DND-41 (cell line): ENCODE results near the gene PIK3C3.

Source experiments
- ATAC-seq: fragments of 200-7000 bp; cut with Tn5 transposase; 3 replicates; pipeline ENCODE4 v1.9.1; 2021; ENCODE audit warnings: low read depth; ENCODE audit not compliant: insufficient read depth
- DNase-seq: peaks from one replicate; pipeline ENCODE4 v3.0.0-alpha.2; 2020
- H2AFZ ChIP-seq: 2 replicates; pipeline ENCODE4 v1.6.0; 2012; ENCODE audit warnings: low read depth, low read length
- H3K27ac ChIP-seq: 2 replicates; pipeline ENCODE4 v1.5.1; 2012; ENCODE audit warnings: low read length, inconsistent platforms
- H3K27me3 ChIP-seq: fragments of 200-600 bp; sonication (generic); 2 replicates; pipeline ENCODE4 v1.6.0; 2012; ENCODE audit warnings: low read length, mild to moderate bottlenecking, inconsistent platforms; ENCODE audit not compliant: insufficient read depth, poor library complexity
- H3K36me3 ChIP-seq: 2 replicates; pipeline ENCODE4 v1.5.1; 2012; ENCODE audit warnings: low read length, inconsistent platforms; ENCODE audit not compliant: insufficient read depth
- H3K4me1 ChIP-seq: 2 replicates; pipeline ENCODE4 v1.5.1; 2012; ENCODE audit warnings: mild to moderate bottlenecking, low read length; ENCODE audit not compliant: insufficient read depth
- H3K4me2 ChIP-seq: 2 replicates; pipeline ENCODE4 v1.6.0; 2012; ENCODE audit warnings: mild to moderate bottlenecking, moderate library complexity, low read length, inconsistent platforms; ENCODE audit not compliant: insufficient read depth
- H3K4me3 ChIP-seq, 2 experiments: fragments of 200-600 bp in 1 of 2; shearing (Covaris generic) in 1 of 2; 2 replicates each; pipeline ENCODE4 v1.5.1; 2012 to 2016; ENCODE audit warnings: inconsistent platforms in 2 of 2, low read length in 2 of 2, mild to moderate bottlenecking in 2 of 2, low read depth in 1 of 2, moderate library complexity in 1 of 2
- H3K79me2 ChIP-seq: 2 replicates; pipeline ENCODE4 v1.6.0; 2012; ENCODE audit warnings: low read length, inconsistent platforms; ENCODE audit not compliant: insufficient read depth
- H3K9ac ChIP-seq: 2 replicates; pipeline ENCODE4 v1.6.0; 2012; ENCODE audit warnings: low read depth, mild to moderate bottlenecking, inconsistent platforms, low read length, moderate library complexity
- H3K9me3 ChIP-seq: 2 replicates; pipeline ENCODE4 v1.5.1; 2012; ENCODE audit warnings: low read length, moderate library complexity, mild to moderate bottlenecking, inconsistent platforms; ENCODE audit not compliant: insufficient read depth, severe bottlenecking
- H4K20me1 ChIP-seq: 2 replicates; pipeline ENCODE4 v1.6.0; 2012; ENCODE audit warnings: low read length; ENCODE audit not compliant: insufficient read depth
- CTCF ChIP-seq: IDR thresholded peaks from 2 replicates; pipeline ENCODE4 v1.5.1; 2012; ENCODE audit warnings: borderline replicate concordance, low read length, moderate library complexity, mild to moderate bottlenecking; ENCODE audit not compliant: poor library complexity, severe bottlenecking; ENCODE audit errors: extremely low read depth
- EZH2 ChIP-seq: IDR thresholded peaks from 3 replicates; pipeline ENCODE4 v1.6.1; 2012; ENCODE audit warnings: borderline replicate concordance, low read depth, mild to moderate bottlenecking, moderate library complexity, low read length, inconsistent platforms; ENCODE audit not compliant: severe bottlenecking

PIK3C3 gene

GRCh38 chr18:42018831-42019230 lies 63.8 kb downstream of the PIK3C3 start:
- Histone ChIP-seq H3K4me1 (no peaks in the 10 kb centered on the region), H3K27me3 (no peaks in the 10 kb centered on the region), H3K4me2 (no peak overlapping the region), H4K20me1 (no peaks in the 10 kb centered on the region), H3K27ac (no peak overlapping the region), H2AFZ (no peak overlapping the region), H3K36me3 (peaks cover 30% of the 10 kb centered on the region), H3K4me3 (no peak overlapping the region), H3K9ac (no peak overlapping the region), H3K79me2 (no peaks in the 10 kb centered on the region), H3K9me3 (no peaks in the 10 kb centered on the region)
- TF ChIP-seq CTCF (no peak), EZH2 (no peak)
- no peak for DNase-seq
- no peak for ATAC-seq

- Histone ChIP-seq H3K79me2 (no peaks in the 10 kb centered on the region), H3K27me3 (no peaks in the 10 kb centered on the region), H3K4me2 (no peak overlapping the region), H3K36me3 (peaks cover 32% of the 10 kb centered on the region), H2AFZ (no peak overlapping the region), H3K27ac (no peak overlapping the region), H3K4me1 (no peaks in the 10 kb centered on the region), H4K20me1 (no peaks in the 10 kb centered on the region), H3K4me3 (no peak overlapping the region), H3K9me3 (no peaks in the 10 kb centered on the region), H3K9ac (no peak overlapping the region)
- DNase-seq: no peak
- TF ChIP-seq EZH2 (no peak), CTCF (no peak)
- ATAC-seq: no peak
These were observed 69.1 kb downstream of the PIK3C3 start for GRCh38 chr18:42024131-42024530.

- H3K4me2 ChIP-seq: no peak overlapping the region
- H3K79me2 ChIP-seq: no peaks in the 10 kb centered on the region
- H3K27me3 ChIP-seq: no peaks in the 10 kb centered on the region
- H3K9me3 ChIP-seq: no peaks in the 10 kb centered on the region
- no peak overlapping the region for H3K9ac ChIP-seq
- no peak overlapping the region for H3K27ac ChIP-seq
- no peak for ATAC-seq
- TF ChIP-seq EZH2: no peak
- no peak for TF ChIP-seq CTCF
- peaks cover 37% of the 10 kb centered on the region for H3K36me3 ChIP-seq
- H2AFZ ChIP-seq: no peak overlapping the region
- no peak for DNase-seq
- H4K20me1 ChIP-seq: no peaks in the 10 kb centered on the region
- H3K4me1 ChIP-seq: no peaks in the 10 kb centered on the region
- no peak overlapping the region for H3K4me3 ChIP-seq
These were observed 70.5 kb downstream of the PIK3C3 start for GRCh38 chr18:42025491-42025890.
